ENCODE data around the gene JCAD.
"Not testable (repeated sequence)": the region's sequence is repeated elsewhere in the genome, so short reads cannot be mapped to it uniquely, and the experiment has no call there.

The JCAD gene

GRCh38 chr10:29982997-29983648 lies 76.3 kb downstream of the JCAD start:
- no peak for DNase-seq (ENCODE audit: low read depth)

- no peak for DNase-seq (ENCODE audit: low read depth)
These were observed 77.9 kb downstream of the JCAD start for GRCh38 chr10:29981510-29981909.

GRCh38 chr10:29980084-29980483 lies 79.3 kb downstream of the JCAD start:
- no peak for DNase-seq (ENCODE audit: low read depth)

- not testable (repeated sequence) for DNase-seq (ENCODE audit: low read depth)
These were observed 80.0 kb downstream of the JCAD start for GRCh38 chr10:29979421-29979779.

GRCh38 chr10:29977171-29977570 lies 82.2 kb downstream of the JCAD start:
- DNase-seq (ENCODE audit: low read depth) = no peak

- DNase-seq (ENCODE audit: low read depth) = no peak
These were observed 83.3 kb downstream of the JCAD start for GRCh38 chr10:29976134-29976533.

GRCh38 chr10:29974773-29975172 lies 84.6 kb downstream of the JCAD start:
- DNase-seq (ENCODE audit: low read depth) = no peak

GRCh38 chr10:29973921-29974320 lies 85.5 kb downstream of the JCAD start:
- DNase-seq (ENCODE audit: low read depth) = no peak

GRCh38 chr10:29970576-29970975 lies 88.8 kb downstream of the JCAD start:
- DNase-seq (ENCODE audit: low read depth) = no peak

- DNase-seq (ENCODE audit: low read depth) = no peak
These were observed 89.4 kb downstream of the JCAD start for GRCh38 chr10:29970012-29970396.

GRCh38 chr10:29969255-29970011 lies 90.0 kb downstream of the JCAD start:
- DNase-seq (ENCODE audit: low read depth) = no peak

- no peak for DNase-seq (ENCODE audit: low read depth)
These were observed 90.8 kb downstream of the JCAD start for GRCh38 chr10:29968585-29968984.

GRCh38 chr10:29966269-29966668 lies 93.1 kb downstream of the JCAD start:
- DNase-seq (ENCODE audit: low read depth) = no peak
